GM15510 (cell line): ENCODE data around the gene FAR2.

Source experiments
- POLR2A ChIP-seq: IDR thresholded peaks from 3 replicates; pipeline ENCODE4 v1.6.1; 2011; ENCODE audit warnings: borderline replicate concordance; ENCODE audit not compliant: insufficient read length; ENCODE audit errors: extremely low read depth

FAR2 gene

GRCh38 chr12:29171421-29172258 is 22.6 kb downstream of the FAR2 start:
- no peak for TF ChIP-seq POLR2A

DNA sequence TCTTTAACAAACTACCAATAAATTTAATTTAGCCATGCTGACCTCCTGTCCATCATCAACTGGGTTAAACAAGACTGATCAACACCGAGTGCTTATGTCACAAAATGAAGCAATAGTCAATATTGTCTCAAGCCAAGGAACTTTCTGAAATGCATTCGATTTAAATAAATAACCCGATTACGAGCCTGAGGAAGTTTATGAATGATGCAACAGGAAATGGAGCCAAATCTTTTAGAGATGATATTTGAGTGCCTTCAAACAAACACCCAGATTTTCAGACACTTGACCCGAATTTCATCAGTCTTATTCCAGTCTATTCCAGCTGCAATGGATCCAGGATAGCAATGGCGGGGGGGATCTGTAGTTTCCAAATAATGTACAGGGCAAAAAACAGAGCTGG is 27.9 kb downstream of the FAR2 start:
- no peak for TF ChIP-seq POLR2A

DNA sequence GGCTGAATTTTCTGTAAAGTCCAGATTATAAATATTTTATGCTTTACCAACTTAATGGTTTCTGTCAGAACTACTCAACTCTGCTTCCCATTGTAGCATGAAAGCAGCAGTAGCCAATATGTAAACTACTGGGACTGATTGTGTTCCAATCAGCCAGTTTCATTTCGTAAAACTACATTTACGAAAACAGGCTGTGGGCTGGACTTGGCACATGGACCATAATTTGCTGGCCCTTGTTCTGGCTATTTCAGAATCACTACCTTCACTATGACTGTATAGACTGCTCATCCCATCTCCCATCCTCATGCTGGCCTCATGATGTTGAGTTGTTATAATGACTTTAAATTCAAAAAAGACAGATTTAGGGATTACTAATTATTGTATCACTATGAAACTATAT is 38.7 kb downstream of the FAR2 start:
- TF ChIP-seq POLR2A: no peak

DNA sequence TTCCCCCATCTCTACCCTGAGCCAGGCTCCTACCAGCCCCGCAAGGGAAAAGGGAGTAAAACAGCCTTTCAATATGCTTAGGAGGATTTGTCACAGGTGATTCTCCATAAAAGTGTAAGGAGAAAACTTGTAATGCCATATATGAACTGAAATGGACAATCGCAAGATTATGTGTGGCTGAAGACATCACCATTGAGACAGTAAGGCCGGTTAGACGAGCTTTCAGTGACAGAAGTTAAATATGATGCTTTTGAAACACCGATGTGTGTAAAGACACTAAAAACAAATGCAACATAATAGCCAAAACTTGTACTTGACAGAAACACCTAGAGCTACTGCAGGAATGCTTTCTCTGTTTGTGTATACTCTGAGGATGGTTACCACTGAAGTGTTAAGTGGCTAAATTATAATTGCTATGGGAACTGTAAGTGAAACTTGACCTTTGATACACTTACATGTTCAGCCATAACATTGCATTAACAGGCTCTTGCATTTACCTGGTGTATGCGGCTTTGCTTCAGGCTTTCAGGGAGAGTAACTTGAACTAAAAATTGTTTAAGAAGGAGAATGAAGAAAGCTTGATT is 42.3 kb downstream of the FAR2 start:
- no peak for TF ChIP-seq POLR2A

GRCh38 chr12:29198901-29199300 is 49.8 kb downstream of the FAR2 start:
- no peak for TF ChIP-seq POLR2A

DNA sequence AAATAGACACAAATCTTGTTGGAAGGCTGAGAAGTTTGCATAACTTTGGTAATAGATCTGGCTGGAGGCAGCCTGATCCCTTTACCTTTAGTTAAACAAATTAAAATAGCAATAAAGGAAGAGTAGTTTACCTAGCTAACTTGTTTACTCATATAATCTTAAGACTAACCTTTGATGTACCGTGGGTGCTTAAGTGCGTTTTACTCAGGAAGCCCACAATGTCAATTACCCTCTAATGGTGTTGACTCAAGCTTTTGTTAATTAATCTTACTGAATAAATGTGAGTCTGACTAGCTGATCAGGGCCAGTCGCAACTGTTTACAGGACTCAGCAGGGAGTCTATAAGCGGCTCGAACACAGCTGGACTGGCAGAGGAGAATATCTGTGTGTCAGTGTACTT is 51.5 kb downstream of the FAR2 start:
- TF ChIP-seq POLR2A: no peak

DNA sequence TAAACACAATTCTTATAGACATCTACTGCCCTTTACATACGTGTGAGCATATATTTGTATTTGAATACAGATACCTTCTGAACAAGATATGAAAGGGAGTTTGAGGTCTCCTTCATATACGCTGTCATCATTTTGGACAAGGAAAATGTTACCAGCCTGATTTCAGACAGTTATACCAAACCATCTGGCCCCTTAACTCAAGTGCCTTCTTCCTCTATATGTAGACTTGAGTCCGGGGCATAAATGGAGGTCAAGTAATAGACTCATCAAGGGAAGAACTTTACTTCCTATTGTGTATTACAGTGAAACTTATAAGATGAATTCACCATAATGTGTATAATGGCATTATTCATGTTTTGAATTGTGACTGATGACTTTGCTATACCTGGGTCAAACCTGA is 52.2 kb downstream of the FAR2 start:
- no peak for TF ChIP-seq POLR2A

- TF ChIP-seq POLR2A: no peak
Measured at GRCh38 chr12:29201746-29202145, 52.7 kb downstream of the FAR2 start.

DNA sequence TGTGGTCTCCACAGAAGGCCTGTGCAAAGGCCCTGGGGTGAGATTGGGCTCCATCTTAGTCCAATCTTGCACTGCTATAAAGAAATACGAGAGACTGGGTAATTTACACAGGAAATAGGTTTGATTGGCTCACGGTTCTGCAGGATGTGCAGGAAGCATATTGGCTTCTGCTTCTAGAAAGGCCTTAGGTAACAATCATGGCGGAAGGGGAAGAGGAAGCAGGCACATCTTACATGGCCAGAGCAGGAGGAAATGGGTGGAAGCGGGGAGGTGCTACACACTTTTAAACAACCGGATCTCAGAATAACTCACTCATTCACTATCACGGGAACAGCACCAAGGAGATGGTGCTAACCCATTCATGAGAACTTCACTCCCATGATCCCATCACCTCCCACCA is 55.4 kb downstream of the FAR2 start:
- TF ChIP-seq POLR2A: no peak

GRCh38 chr12:29207120-29207519 is 58.0 kb downstream of the FAR2 start:
- no peak for TF ChIP-seq POLR2A

DNA sequence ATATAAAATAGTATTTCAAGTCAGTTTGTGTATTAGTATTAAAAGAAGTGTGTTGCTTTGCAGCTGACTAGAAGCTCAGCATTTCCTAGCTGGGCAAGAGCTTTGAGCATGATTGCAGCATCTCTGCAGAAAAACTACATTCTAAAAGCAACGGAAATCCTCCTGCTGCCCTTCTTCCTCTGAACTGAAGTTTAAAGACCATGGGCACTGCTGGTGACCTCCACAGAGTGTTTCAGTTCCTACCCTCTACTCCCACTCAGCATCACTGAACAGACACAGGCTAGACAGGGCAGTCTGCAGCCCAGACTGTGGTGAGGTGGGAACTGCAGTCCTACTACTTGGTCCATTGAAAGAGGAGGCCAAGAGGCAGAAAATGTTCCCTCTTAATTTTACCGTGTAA is 59.0 kb downstream of the FAR2 start:
- no peak for TF ChIP-seq POLR2A

DNA sequence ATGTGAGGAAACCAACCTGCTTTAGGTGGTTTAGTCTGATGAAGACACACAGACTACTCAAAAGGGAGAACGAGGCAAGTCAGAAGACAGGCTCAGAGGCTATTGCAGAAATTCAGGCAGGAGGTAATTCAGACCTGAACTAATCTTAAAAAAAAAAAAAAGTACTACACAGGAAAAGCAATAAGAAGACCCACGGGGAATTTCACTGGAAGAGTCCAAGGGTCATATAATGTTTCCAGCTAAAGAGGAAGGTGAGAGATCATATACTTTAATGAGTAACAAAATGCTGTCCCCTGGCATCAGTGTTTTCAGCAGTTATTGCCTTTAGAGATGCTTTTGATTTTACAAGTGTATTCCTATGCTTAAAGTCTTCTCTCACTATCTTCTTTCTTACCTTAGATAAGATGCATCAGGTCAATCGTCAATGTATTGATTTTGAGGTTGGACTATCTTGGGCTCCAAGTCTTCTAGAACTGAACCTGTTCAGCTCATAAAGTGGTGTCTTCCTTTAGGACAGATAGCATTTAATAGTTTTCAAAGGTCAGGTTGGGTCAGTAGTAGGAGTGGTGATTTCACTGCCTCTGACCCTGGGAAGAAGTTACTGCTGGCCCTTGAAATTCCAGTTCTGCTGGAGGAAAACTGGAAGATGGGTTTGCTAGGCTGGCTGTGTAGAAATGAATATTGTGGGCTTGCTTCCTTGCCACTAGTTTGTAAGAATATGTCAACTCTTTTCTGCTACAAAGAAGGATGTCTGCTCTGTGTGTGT is 60.0 kb downstream of the FAR2 start:
- TF ChIP-seq POLR2A: no peak

GRCh38 chr12:29211696-29212095 is 62.6 kb downstream of the FAR2 start:
- no peak for TF ChIP-seq POLR2A

GRCh38 chr12:29212682-29213403 is 63.8 kb downstream of the FAR2 start:
- TF ChIP-seq POLR2A: no peak

GRCh38 chr12:29216266-29216665 is 67.2 kb downstream of the FAR2 start:
- TF ChIP-seq POLR2A: no peak

DNA sequence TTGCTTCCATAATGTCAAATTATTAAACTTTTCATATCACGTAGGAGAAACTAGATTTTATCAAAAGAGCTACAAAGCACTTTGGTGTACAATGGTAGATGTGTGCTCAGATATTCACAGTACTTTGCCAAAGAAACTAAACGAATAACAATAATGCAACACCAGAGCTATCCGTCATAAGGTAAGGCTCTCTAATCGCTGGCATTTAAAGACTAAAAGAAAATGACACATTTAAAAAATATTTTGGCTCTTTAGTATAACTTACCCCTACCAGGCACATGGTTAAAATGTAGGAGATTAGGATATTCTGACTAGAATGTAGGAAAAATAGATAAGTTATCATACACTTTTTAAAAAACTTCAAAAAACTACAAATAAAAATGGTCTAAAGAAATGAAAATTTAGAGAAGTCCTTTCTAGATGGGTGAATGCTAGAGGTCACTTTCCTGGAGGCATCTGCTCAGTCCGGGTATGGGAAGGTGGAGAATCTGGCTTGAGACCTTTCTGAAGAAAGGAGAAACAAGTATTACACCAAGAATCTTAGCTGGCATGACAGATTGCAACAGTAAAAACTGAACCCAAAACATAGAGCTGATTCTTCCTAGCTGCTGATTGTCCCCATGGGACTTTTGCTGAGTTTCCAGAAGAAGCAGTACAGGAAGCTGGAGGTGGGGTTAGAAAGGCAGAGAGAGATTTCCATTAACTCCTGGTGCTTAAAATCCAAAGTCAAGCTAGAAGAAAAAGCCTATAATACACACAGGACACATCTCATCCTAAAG is 67.9 kb downstream of the FAR2 start:
- TF ChIP-seq POLR2A: no peak
